Tibial nerve (tissue), 4 donors: Measurements from ENCODE around the gene SCG3.

Experiments
- EP300 ChIP-seq, 2 donors: sonication (generic); formaldehyde crosslinking; IDR thresholded peaks; one replicate each; pipeline ENCODE4 v1.6.1; 2017; ENCODE audit warnings: antibody characterized with exemption in 2 of 2, mild to moderate bottlenecking in 1 of 2
- POLR2A ChIP-seq, 2 donors: fragments of 450-650 bp; IDR thresholded peaks; one replicate each; pipeline ENCODE4 v1.6.1; 2017; ENCODE audit warnings: antibody characterized with exemption in 2 of 2, mild to moderate bottlenecking in 2 of 2, moderate library complexity in 2 of 2
- TF ChIP-seq, protein P1 (sequence below), 5 experiments: fragments of 200-600 bp in 3 of 5; fragments of 450-650 bp in 2 of 5; sonication (generic) in 3 of 5; IDR thresholded peaks; one replicate each; pipeline ENCODE4 v1.5.1; 2016 to 2019; ENCODE audit warnings: antibody characterized with exemption in 5 of 5, mild to moderate bottlenecking in 3 of 5, moderate library complexity in 2 of 5

DNA sequence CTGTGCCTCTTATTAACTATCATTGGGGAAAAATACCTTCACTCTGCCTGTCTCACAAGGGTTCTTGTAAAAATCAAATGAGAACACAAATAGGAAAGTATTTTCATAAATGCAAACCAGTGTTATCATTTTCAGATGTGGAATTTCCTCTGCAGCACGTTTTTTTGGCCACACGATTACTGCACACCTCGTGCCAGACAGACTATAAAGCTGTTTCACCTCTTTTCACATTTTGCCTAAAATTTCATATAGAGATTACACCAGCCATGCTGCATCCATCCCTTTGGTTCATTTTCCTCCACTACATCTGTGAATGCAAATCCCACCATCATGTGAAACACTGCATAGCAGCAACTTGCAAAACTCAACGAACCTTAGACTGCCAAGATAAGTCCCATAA is 68.9 kb downstream of the SCG3 start:
- TF ChIP-seq, protein P1, sequence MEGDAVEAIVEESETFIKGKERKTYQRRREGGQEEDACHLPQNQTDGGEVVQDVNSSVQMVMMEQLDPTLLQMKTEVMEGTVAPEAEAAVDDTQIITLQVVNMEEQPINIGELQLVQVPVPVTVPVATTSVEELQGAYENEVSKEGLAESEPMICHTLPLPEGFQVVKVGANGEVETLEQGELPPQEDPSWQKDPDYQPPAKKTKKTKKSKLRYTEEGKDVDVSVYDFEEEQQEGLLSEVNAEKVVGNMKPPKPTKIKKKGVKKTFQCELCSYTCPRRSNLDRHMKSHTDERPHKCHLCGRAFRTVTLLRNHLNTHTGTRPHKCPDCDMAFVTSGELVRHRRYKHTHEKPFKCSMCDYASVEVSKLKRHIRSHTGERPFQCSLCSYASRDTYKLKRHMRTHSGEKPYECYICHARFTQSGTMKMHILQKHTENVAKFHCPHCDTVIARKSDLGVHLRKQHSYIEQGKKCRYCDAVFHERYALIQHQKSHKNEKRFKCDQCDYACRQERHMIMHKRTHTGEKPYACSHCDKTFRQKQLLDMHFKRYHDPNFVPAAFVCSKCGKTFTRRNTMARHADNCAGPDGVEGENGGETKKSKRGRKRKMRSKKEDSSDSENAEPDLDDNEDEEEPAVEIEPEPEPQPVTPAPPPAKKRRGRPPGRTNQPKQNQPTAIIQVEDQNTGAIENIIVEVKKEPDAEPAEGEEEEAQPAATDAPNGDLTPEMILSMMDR (IDR thresholded peaks at IDR 0.05): no peak
- TF ChIP-seq EP300 (IDR thresholded peaks at IDR 0.05) (no peak), POLR2A (IDR thresholded peaks at IDR 0.05) (no peak)
